Neutrophil (primary cell): Measurements from ENCODE around the gene CCDC40.

Source experiments
- H3K27ac ChIP-seq: fragments of 200-600 bp; sonication (generic); 2 replicates; pipeline ENCODE4 v1.5.1; 2016; ENCODE audit warnings: mild to moderate bottlenecking, moderate library complexity
- H3K27me3 ChIP-seq: fragments of 200-600 bp; sonication (generic); 2 replicates; pipeline ENCODE4 v1.6.0; 2016; ENCODE audit warnings: mild to moderate bottlenecking
- H3K36me3 ChIP-seq: fragments of 200-600 bp; sonication (generic); 2 replicates; pipeline ENCODE4 v1.5.1; 2017
- H3K4me1 ChIP-seq, 2 experiments: fragments of 200-600 bp in 1 of 2; sonication (generic) in 1 of 2; 1 replicate in 1 of 2; 2 replicates in 1 of 2; pipeline versions ENCODE4 v1.5.1 to v1.6.1; 2013 to 2016; ENCODE audit warnings: low read depth in 1 of 2, low read length in 1 of 2, mild to moderate bottlenecking in 1 of 2, moderate library complexity in 1 of 2; ENCODE audit not compliant: control insufficient read depth in 1 of 2, insufficient read depth in 1 of 2
- H3K4me3 ChIP-seq, 2 experiments: fragments of 200-600 bp in 1 of 2; sonication (generic) in 1 of 2; 1 replicate in 1 of 2; 2 replicates in 1 of 2; pipeline ENCODE4 v1.5.1; 2013 to 2016; ENCODE audit warnings: low read depth in 1 of 2, low read length in 1 of 2, mild to moderate bottlenecking in 1 of 2, moderate library complexity in 1 of 2
- H3K9me3 ChIP-seq: fragments of 200-600 bp; sonication (generic); 2 replicates; pipeline ENCODE4 v1.5.1; 2016
- CTCF ChIP-seq: fragments of 200-600 bp; sonication (generic); IDR thresholded peaks from 2 replicates; pipeline ENCODE4 v1.5.1; 2016; ENCODE audit warnings: antibody characterized with exemption

CCDC40 gene

GRCh38 chr17:80058311-80058955 lies 22.0 kb downstream of the CCDC40 start:
- Histone ChIP-seq H3K9me3 (no peaks in the 10 kb centered on the region), H3K27me3 (peaks cover 6% of the 10 kb centered on the region), H3K36me3 (no peaks in the 10 kb centered on the region), H3K4me1 (no peaks in the 10 kb centered on the region), H3K4me3 (no peak overlapping the region), H3K27ac (no peak overlapping the region)
- TF ChIP-seq CTCF, result no peak

GRCh38 chr17:80060644-80061043 lies 24.2 kb downstream of the CCDC40 start:
- H3K36me3 ChIP-seq, result no peaks in the 10 kb centered on the region
- H3K27ac ChIP-seq, result no peak overlapping the region
- H3K4me3 ChIP-seq, result no peak overlapping the region
- no peaks in the 10 kb centered on the region for H3K4me1 ChIP-seq
- TF ChIP-seq CTCF, result no peak
- H3K27me3 ChIP-seq, result peaks cover 6% of the 10 kb centered on the region
- no peaks in the 10 kb centered on the region for H3K9me3 ChIP-seq

GRCh38 chr17:80061421-80061820 lies 25.0 kb downstream of the CCDC40 start:
- H3K36me3 ChIP-seq, result no peaks in the 10 kb centered on the region
- H3K4me1 ChIP-seq, result no peaks in the 10 kb centered on the region
- no peak overlapping the region for H3K4me3 ChIP-seq
- H3K9me3 ChIP-seq, result no peaks in the 10 kb centered on the region
- peaks cover 6% of the 10 kb centered on the region for H3K27me3 ChIP-seq
- no peak for TF ChIP-seq CTCF
- no peak overlapping the region for H3K27ac ChIP-seq

GRCh38 chr17:80063830-80064585 lies 27.6 kb downstream of the CCDC40 start:
- Histone ChIP-seq H3K36me3 (no peaks in the 10 kb centered on the region), H3K4me1 (no peaks in the 10 kb centered on the region), H3K27ac (no peak overlapping the region), H3K27me3 (peaks cover 7% of the 10 kb centered on the region), H3K9me3 (no peaks in the 10 kb centered on the region), H3K4me3 (no peak overlapping the region)
- no peak for TF ChIP-seq CTCF

- Histone ChIP-seq H3K4me1 (no peaks in the 10 kb centered on the region), H3K27ac (no peak overlapping the region), H3K36me3 (no peaks in the 10 kb centered on the region), H3K9me3 (no peaks in the 10 kb centered on the region), H3K27me3 (peaks cover 12% of the 10 kb centered on the region), H3K4me3 (no peak overlapping the region)
- no peak for TF ChIP-seq CTCF
Measured at GRCh38 chr17:80064696-80065095, 28.3 kb downstream of the CCDC40 start.
